Skeletal muscle tissue (tissue), 4 donors: ENCODE data around the gene ERC2. TPM values are rescaled to one million over a fixed set of nuclear protein-coding genes. Genes with fewer than 3 reads are reported as not detected.

Source experiments
- H3K27ac ChIP-seq: one replicate; pipeline ENCODE4 v1.7.0; 2013; ENCODE audit warnings: mild to moderate bottlenecking, low read depth, low read length, inconsistent platforms
- H3K27me3 ChIP-seq, 3 donors: one replicate each; pipeline ENCODE4 v1.7.0; 2013; ENCODE audit warnings: low read length in 3 of 3; ENCODE audit not compliant: control insufficient read depth in 3 of 3, insufficient read depth in 3 of 3
- H3K36me3 ChIP-seq, 3 donors: one replicate each; pipeline ENCODE4 v1.7.0; 2013; ENCODE audit warnings: low read length in 3 of 3; ENCODE audit not compliant: control insufficient read depth in 3 of 3, insufficient read depth in 3 of 3
- H3K4me1 ChIP-seq, 3 donors: one replicate each; pipeline ENCODE4 v1.7.0; 2013; ENCODE audit warnings: low read length in 3 of 3, mild to moderate bottlenecking in 3 of 3; ENCODE audit not compliant: control insufficient read depth in 3 of 3, insufficient read depth in 3 of 3
- H3K4me3 ChIP-seq, 3 donors: one replicate each; pipeline ENCODE4 v1.7.0; 2013; ENCODE audit warnings: low read length in 3 of 3
- H3K9ac ChIP-seq, 3 donors: one replicate each; pipeline ENCODE4 v1.7.0; 2013; ENCODE audit warnings: low read length in 3 of 3, mild to moderate bottlenecking in 3 of 3, moderate library complexity in 2 of 3, low read depth in 1 of 3
- H3K9me3 ChIP-seq, 3 donors: one replicate each; pipeline ENCODE4 v1.7.0; 2013; ENCODE audit warnings: low read length in 3 of 3; ENCODE audit not compliant: control insufficient read depth in 3 of 3
- total RNA-seq: library from RNA; depleted of rRNA; stranded (reverse); fragments of >200 nt; gene quantifications from one replicate; pipeline ENCODE4 v1.2.3, GENCODE V29; 2014
- donor health status: Osteomylitis.

ERC2 gene
- total RNA-seq, 1 donor from 2014 or later = 1.0 TPM

- Histone ChIP-seq H3K36me3 (no peaks in the 10 kb centered on the region), H3K9ac (no peak overlapping the region), H3K4me3 (no peak overlapping the region), H3K4me1 (no peaks in the 10 kb centered on the region), H3K27ac (no peak overlapping the region), H3K9me3 (no peaks in the 10 kb centered on the region), H3K27me3 (no peaks in the 10 kb centered on the region)
Measured at GRCh38 chr3:55876560-55876959, 591.7 kb downstream of the ERC2 start.

DNA sequence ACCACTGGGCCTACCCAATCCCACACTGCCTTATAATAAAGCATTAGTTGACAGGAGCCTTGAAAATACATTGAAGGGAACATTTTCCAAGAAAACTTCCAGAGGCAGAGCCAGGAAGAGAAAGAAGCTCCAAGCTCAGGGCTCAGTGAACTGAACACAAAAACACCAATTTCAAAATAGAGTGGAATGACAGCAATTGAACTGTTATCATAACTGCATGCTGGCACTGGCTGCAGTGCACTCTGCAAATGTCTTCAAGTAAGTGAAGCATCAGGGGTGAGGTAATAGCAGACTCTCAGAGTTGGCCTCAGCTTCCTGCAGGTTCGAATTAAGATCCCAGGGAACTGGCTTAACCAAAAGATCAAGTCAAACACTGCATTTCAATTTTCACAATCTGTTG, 593.2 kb downstream of the ERC2 start:
- Histone ChIP-seq H3K36me3 (no peaks in the 10 kb centered on the region), H3K4me1 (no peaks in the 10 kb centered on the region), H3K9ac (no peak overlapping the region), H3K4me3 (no peak overlapping the region), H3K9me3 (no peaks in the 10 kb centered on the region), H3K27me3 (no peaks in the 10 kb centered on the region), H3K27ac (no peak overlapping the region)

DNA sequence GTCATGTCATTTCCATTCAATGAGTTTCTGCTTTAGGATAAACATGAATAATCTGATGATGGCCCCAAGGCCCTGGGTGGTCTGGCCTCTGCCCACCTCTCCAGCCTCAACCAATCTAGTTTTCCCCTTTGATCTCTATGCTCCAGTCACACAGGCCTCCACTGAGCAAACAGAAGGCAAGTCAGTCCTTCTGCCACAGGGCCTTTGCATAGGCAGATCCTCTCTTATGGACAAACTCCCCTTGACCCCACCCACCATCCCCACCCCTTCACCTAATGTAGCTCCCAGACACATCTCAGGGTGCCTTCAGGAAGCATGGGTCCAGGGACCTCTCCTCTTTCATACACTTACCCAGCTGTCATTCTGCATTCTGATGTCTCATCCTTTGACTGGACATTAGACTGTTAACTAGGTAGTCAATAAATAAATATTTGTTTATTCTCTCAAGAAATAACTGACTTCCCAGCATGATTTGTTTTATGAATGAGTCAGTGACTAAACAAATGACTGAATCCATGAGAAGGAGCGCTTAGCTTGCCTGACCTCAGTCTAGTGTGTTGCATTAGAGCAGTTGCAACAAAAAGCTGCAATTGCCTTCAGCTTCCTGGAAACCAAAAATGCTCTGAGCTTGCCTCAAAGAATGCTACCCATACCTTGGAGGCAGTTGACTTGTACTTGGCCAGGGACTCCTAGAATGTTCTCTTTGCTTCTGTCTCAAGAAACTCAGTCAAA, 594.6 kb downstream of the ERC2 start:
- H3K27ac ChIP-seq = no peak overlapping the region
- H3K36me3 ChIP-seq = no peaks in the 10 kb centered on the region
- H3K4me3 ChIP-seq = no peak overlapping the region
- no peaks in the 10 kb centered on the region for H3K4me1 ChIP-seq
- H3K9me3 ChIP-seq = no peaks in the 10 kb centered on the region
- H3K27me3 ChIP-seq = no peaks in the 10 kb centered on the region
- H3K9ac ChIP-seq = no peak overlapping the region

DNA sequence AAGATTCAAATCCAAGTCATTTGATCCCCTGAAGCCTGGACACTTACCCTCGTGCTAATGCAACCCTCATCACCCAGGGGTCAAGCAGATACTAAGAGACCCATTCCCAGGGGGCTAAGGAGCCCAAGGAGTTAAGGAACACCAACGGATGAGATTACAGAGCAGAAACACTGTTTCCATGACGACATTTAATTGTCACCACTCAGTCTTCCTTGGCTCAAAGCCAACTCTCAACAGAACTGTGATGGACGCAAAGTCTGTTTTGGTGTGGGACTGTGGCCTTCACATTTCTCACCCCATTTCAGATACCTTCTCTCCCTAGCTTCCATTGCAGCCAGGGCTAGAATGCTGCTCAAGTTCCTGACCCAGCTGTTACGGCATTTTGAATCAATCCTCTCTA, 597.7 kb downstream of the ERC2 start:
- Histone ChIP-seq H3K4me3 (no peak overlapping the region), H3K36me3 (no peaks in the 10 kb centered on the region), H3K9ac (no peak overlapping the region), H3K9me3 (no peaks in the 10 kb centered on the region), H3K27ac (no peak overlapping the region), H3K4me1 (no peaks in the 10 kb centered on the region), H3K27me3 (no peaks in the 10 kb centered on the region)

DNA sequence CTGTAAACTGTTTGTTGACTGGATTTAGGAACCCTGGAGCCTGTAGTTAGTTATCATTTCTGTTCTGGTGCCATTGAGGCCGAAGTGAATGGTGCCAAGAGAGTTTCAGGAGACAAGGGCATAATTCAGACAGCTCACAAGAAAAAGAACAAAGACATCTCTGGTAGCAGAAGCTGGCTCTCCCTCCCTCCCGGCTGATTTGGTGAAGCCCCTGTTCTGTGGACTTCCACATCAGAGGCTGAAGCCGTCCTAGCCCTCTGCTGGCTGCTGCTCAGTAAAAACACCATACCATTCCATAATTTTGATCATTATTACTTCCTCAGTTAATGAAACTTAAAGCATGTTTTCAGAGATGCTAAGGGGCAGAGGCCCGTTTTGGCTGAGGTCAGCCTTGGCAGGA, 599.9 kb downstream of the ERC2 start:
- H3K4me1 ChIP-seq = no peaks in the 10 kb centered on the region

DNA sequence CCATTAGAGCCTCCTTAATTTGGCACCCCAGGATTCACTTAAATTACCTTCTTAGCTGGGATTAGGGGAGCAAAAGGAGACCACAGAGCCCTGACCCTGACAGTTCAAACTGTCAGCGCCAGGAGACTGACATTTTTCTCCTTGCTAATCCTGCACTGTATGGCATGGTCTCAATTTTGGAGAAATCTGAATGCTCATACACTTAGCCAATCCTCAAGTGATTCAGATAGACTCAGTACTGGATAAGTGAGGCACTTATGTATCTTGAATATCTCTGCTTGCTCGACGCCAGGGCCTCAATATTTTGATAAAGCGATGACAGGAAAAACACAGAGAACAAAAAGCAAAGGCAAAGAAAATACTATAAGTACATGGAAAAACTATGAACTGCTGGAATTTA, 605.2 kb downstream of the ERC2 start:
- Histone ChIP-seq H3K9ac (no peak overlapping the region), H3K36me3 (no peaks in the 10 kb centered on the region), H3K4me1 (no peaks in the 10 kb centered on the region), H3K9me3 (no peaks in the 10 kb centered on the region), H3K27me3 (no peaks in the 10 kb centered on the region), H3K27ac (no peak overlapping the region), H3K4me3 (no peak overlapping the region)

More for the DNA sequence above, 599.9 kb downstream of the ERC2 start:
- H3K27me3 ChIP-seq = no peaks in the 10 kb centered on the region
- H3K9ac ChIP-seq = no peak overlapping the region
- H3K27ac ChIP-seq = no peak overlapping the region
- no peak overlapping the region for H3K4me3 ChIP-seq
- H3K36me3 ChIP-seq = no peaks in the 10 kb centered on the region
- no peaks in the 10 kb centered on the region for H3K9me3 ChIP-seq

GRCh38 chr3:55860049-55860721, 608.1 kb downstream of the ERC2 start:
- Histone ChIP-seq H3K27ac (no peak overlapping the region), H3K9ac (no peak overlapping the region), H3K4me3 (no peak overlapping the region), H3K9me3 (no peaks in the 10 kb centered on the region), H3K36me3 (no peaks in the 10 kb centered on the region), H3K4me1 (no peaks in the 10 kb centered on the region), H3K27me3 (no peaks in the 10 kb centered on the region)

GRCh38 chr3:55859305-55859704, 609.0 kb downstream of the ERC2 start:
- no peak overlapping the region for H3K4me3 ChIP-seq
- no peaks in the 10 kb centered on the region for H3K9me3 ChIP-seq
- H3K4me1 ChIP-seq = no peaks in the 10 kb centered on the region
- no peak overlapping the region for H3K9ac ChIP-seq
- H3K27ac ChIP-seq = no peak overlapping the region
- no peaks in the 10 kb centered on the region for H3K36me3 ChIP-seq
- H3K27me3 ChIP-seq = no peaks in the 10 kb centered on the region

DNA sequence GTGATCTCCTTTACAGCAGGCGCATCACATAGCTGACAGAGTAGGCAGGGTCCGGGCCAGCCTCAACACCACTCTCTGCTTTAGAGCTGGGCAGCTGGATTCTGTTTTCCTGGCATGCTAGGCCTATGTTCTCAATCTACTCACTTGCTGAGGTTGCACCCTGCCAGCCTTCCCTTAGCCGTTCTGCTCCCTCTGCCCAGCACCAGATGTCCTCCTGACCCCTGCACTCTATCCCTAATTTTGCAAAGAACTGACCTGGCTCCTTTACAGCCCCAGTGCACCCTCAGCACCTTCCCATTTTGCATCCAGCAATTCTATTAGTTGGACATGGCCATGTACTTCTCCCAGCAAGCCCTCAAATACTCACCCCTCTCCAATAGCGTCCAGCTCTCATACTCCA, 609.5 kb downstream of the ERC2 start:
- Histone ChIP-seq H3K27ac (no peak overlapping the region), H3K9ac (no peak overlapping the region), H3K36me3 (no peaks in the 10 kb centered on the region), H3K27me3 (no peaks in the 10 kb centered on the region), H3K9me3 (no peaks in the 10 kb centered on the region), H3K4me3 (no peak overlapping the region), H3K4me1 (no peaks in the 10 kb centered on the region)

GRCh38 chr3:55858302-55858701, 610.0 kb downstream of the ERC2 start:
- Histone ChIP-seq H3K9me3 (no peaks in the 10 kb centered on the region), H3K27me3 (no peaks in the 10 kb centered on the region), H3K27ac (no peak overlapping the region), H3K9ac (no peak overlapping the region), H3K4me3 (no peak overlapping the region), H3K4me1 (no peaks in the 10 kb centered on the region), H3K36me3 (no peaks in the 10 kb centered on the region)
